HepG2 (cell line): ENCODE results near the gene ZNF747. TPM values are rescaled to one million over a fixed set of nuclear protein-coding genes. Genes with fewer than 3 reads are reported as not detected.

ENCODE experiments used
- AGO1 ChIP-seq: fragments of 200-400 bp; formaldehyde crosslinking; IDR thresholded peaks from 2 replicates; pipeline ENCODE4 v1.6.1; 2017; ENCODE audit warnings: mild to moderate bottlenecking, low read depth, low read length, moderate library complexity; ENCODE audit not compliant: poor library complexity, severe bottlenecking
- CREM ChIP-seq, 2 experiments: sonication (generic) in 1 of 2; formaldehyde crosslinking in 1 of 2; IDR thresholded peaks; 2 replicates each; pipeline versions ENCODE4 v1.4.0 to v1.6.1; 2016 to 2020; ENCODE audit warnings: antibody characterized with exemption in 1 of 2, mild to moderate bottlenecking in 1 of 2, missing genetic modification reagents in 1 of 2
- HOXA3 ChIP-seq: sonication (generic); formaldehyde crosslinking; IDR thresholded peaks from 2 replicates; pipeline ENCODE4 v1.5.0; 2020; ENCODE audit warnings: missing genetic modification reagents
- PHF20 ChIP-seq: sonication (generic); formaldehyde crosslinking; IDR thresholded peaks from 2 replicates; pipeline ENCODE4 v1.5.0; 2020; ENCODE audit warnings: mild to moderate bottlenecking, missing genetic modification reagents
- SIN3A ChIP-seq: IDR thresholded peaks from 2 replicates; pipeline ENCODE4 v1.6.1; 2011; ENCODE audit warnings: low read depth, mild to moderate bottlenecking, control low read depth, low read length, borderline replicate concordance
- SP5 ChIP-seq: IDR thresholded peaks from 2 replicates; pipeline ENCODE4 v1.6.1; 2016; ENCODE audit warnings: low read depth, borderline replicate concordance
- TAF15 ChIP-seq: fragments of 200-400 bp; formaldehyde crosslinking; IDR thresholded peaks from one replicate; pipeline ENCODE4 v1.6.1; 2018; ENCODE audit warnings: mild to moderate bottlenecking, low read depth, low read length; ENCODE audit not compliant: poor library complexity, severe bottlenecking
- ZNF367 ChIP-seq: sonication (generic); formaldehyde crosslinking; IDR thresholded peaks from 2 replicates; pipeline ENCODE4 v1.4.0; 2020; ENCODE audit warnings: missing genetic modification reagents, borderline replicate concordance
- ZNF510 ChIP-seq: sonication (generic); formaldehyde crosslinking; IDR thresholded peaks from 2 replicates; pipeline ENCODE4 v1.4.0; 2020; ENCODE audit warnings: low read depth, mild to moderate bottlenecking, missing genetic modification reagents
- polyA plus RNA-seq, 8 experiments: library from polyadenylated mRNA; depleted of rRNA in 3 of 8; stranded (reverse) in 7 of 8; unstranded in 1 of 8; fragments of >200 nt; fragmentation: Illumina TruSeq in 4 of 8; extraction: Trizol in 4 of 8; gene quantifications; 2 replicates each; pipeline versions ENCODE4 v1.2.1 to v1.2.3, GENCODE V29; 2011 to 2016; ENCODE audit warnings: low read depth in 4 of 8, missing spikeins in 1 of 8, mixed read lengths in 1 of 8; ENCODE audit not compliant: insufficient read depth in 1 of 8
- total RNA-seq, 5 experiments: library from RNA; depleted of rRNA; stranded (reverse); fragments of >200 nt; fragmentation: Illumina TruSeq; extraction: Trizol; gene quantifications; 2 replicates each; pipeline ENCODE4 v1.2.3, GENCODE V29; 2016; ENCODE audit warnings: low read depth in 1 of 5
- TF ChIP-seq, protein P1 (sequence below): sonication (generic); formaldehyde crosslinking; IDR thresholded peaks from 2 replicates; pipeline ENCODE4 v1.5.0; 2020; ENCODE audit warnings: mild to moderate bottlenecking, missing genetic modification reagents, moderate library complexity
- TF ChIP-seq, protein P2 (sequence below): sonication (generic); formaldehyde crosslinking; IDR thresholded peaks from 2 replicates; pipeline ENCODE4 v1.4.0; 2020; ENCODE audit warnings: missing genetic modification reagents; ENCODE audit errors: not compliant biosample characterization
- TF ChIP-seq, protein P3 (sequence below): sonication (generic); formaldehyde crosslinking; IDR thresholded peaks from 2 replicates; pipeline ENCODE4 v1.4.0; 2020; ENCODE audit warnings: missing genetic modification reagents
- TF ChIP-seq, protein P4 (sequence below): sonication (generic); formaldehyde crosslinking; IDR thresholded peaks from 2 replicates; pipeline ENCODE4 v1.8.0; 2022; ENCODE audit warnings: mild to moderate bottlenecking, missing genetic modification reagents; ENCODE audit not compliant: insufficient replicate concordance
- TF ChIP-seq, protein P5 (sequence below): sonication (generic); formaldehyde crosslinking; IDR thresholded peaks from 2 replicates; pipeline ENCODE4 v1.8.0; 2022; ENCODE audit warnings: mild to moderate bottlenecking, missing genetic modification reagents, moderate library complexity

Gene ZNF747
- total and polyA plus RNA-seq, 2 of the 13 experiments (the other 11 are each of a cell fraction or from before 2014, with no cell fraction given) = 7.2 to 10.2 TPM

DNA sequence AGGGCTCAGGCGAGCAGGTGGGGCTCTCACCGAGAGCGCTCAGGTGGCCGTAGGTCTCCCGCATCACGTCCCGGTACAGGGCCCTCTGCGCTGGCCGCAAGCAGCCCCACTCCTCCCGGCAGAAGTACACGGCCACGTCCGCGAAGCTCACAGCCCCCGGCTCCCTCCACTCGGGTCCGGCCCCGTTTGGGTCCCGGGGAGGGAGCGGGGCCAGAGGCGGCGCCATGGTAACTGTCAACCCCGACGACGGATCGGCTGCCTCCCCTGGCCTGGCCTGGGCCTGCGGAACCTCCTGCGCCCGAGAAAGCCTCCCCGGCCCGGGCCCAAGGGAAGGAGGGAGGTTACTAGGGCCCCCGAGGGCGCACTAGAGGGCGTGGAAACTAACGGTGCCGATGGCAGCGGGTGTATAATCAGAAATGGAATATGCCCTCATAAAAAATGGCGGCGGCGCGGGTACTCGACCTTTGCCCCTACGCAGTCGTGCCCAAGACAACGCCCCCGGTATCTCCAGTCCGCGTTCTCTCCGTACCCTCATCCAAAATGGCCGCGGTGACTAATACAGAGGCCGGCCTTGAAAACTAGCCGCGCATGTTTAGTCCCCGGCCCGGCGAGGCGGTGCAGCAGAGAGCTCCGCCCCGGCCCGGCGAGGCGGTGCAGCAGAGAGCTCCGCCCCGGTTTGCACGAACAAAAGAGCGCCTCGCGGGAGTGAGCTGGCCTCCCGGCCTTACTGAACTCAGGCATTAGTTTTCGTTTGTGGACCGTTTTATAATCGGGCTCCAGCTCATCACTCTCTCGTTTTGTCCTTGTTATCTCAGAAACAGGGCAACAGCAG lies 23.5 kb upstream of the ZNF747 start, which contains the start of gene ZNF764 (continued):
- TF ChIP-seq, protein P1, sequence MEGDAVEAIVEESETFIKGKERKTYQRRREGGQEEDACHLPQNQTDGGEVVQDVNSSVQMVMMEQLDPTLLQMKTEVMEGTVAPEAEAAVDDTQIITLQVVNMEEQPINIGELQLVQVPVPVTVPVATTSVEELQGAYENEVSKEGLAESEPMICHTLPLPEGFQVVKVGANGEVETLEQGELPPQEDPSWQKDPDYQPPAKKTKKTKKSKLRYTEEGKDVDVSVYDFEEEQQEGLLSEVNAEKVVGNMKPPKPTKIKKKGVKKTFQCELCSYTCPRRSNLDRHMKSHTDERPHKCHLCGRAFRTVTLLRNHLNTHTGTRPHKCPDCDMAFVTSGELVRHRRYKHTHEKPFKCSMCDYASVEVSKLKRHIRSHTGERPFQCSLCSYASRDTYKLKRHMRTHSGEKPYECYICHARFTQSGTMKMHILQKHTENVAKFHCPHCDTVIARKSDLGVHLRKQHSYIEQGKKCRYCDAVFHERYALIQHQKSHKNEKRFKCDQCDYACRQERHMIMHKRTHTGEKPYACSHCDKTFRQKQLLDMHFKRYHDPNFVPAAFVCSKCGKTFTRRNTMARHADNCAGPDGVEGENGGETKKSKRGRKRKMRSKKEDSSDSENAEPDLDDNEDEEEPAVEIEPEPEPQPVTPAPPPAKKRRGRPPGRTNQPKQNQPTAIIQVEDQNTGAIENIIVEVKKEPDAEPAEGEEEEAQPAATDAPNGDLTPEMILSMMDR = no peak; the same call in none of the 2 replicates
- TF ChIP-seq AGO1 (peak; percentile 44), CREM (IDR thresholded peaks at IDR 0.05) (peak; percentile 90), CREM (CRISPR knock-in tag; IDR thresholded peaks at IDR 0.05) (no peak), PHF20 (CRISPR knock-in tag) (peak; percentile 82), ZNF510 (CRISPR knock-in tag) (peak; percentile 67; the same call in 1 of the 2 replicates), ZNF367 (CRISPR knock-in tag) (no peak), SP5 (CRISPR knock-in tag) (peak; percentile 93), TAF15 (peak; percentile 51), HOXA3 (CRISPR knock-in tag) (peak; percentile 99), SIN3A (peak; percentile 83; the same call in 1 of the 2 replicates)
- TF ChIP-seq, protein P2, sequence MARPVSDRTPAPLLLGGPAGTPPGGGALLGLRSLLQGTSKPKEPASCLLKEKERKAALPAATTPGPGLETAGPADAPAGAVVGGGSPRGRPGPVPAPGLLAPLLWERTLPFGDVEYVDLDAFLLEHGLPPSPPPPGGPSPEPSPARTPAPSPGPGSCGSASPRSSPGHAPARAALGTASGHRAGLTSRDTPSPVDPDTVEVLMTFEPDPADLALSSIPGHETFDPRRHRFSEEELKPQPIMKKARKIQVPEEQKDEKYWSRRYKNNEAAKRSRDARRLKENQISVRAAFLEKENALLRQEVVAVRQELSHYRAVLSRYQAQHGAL (CRISPR knock-in tag) = peak; percentile 30
- TF ChIP-seq, protein P3, sequence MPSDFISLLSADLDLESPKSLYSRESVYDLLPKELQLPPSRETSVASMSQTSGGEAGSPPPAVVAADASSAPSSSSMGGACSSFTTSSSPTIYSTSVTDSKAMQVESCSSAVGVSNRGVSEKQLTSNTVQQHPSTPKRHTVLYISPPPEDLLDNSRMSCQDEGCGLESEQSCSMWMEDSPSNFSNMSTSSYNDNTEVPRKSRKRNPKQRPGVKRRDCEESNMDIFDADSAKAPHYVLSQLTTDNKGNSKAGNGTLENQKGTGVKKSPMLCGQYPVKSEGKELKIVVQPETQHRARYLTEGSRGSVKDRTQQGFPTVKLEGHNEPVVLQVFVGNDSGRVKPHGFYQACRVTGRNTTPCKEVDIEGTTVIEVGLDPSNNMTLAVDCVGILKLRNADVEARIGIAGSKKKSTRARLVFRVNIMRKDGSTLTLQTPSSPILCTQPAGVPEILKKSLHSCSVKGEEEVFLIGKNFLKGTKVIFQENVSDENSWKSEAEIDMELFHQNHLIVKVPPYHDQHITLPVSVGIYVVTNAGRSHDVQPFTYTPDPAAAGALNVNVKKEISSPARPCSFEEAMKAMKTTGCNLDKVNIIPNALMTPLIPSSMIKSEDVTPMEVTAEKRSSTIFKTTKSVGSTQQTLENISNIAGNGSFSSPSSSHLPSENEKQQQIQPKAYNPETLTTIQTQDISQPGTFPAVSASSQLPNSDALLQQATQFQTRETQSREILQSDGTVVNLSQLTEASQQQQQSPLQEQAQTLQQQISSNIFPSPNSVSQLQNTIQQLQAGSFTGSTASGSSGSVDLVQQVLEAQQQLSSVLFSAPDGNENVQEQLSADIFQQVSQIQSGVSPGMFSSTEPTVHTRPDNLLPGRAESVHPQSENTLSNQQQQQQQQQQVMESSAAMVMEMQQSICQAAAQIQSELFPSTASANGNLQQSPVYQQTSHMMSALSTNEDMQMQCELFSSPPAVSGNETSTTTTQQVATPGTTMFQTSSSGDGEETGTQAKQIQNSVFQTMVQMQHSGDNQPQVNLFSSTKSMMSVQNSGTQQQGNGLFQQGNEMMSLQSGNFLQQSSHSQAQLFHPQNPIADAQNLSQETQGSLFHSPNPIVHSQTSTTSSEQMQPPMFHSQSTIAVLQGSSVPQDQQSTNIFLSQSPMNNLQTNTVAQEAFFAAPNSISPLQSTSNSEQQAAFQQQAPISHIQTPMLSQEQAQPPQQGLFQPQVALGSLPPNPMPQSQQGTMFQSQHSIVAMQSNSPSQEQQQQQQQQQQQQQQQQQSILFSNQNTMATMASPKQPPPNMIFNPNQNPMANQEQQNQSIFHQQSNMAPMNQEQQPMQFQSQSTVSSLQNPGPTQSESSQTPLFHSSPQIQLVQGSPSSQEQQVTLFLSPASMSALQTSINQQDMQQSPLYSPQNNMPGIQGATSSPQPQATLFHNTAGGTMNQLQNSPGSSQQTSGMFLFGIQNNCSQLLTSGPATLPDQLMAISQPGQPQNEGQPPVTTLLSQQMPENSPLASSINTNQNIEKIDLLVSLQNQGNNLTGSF (CRISPR knock-in tag) = no peak; the same call in 1 of the 2 replicates
- TF ChIP-seq, protein P4, sequence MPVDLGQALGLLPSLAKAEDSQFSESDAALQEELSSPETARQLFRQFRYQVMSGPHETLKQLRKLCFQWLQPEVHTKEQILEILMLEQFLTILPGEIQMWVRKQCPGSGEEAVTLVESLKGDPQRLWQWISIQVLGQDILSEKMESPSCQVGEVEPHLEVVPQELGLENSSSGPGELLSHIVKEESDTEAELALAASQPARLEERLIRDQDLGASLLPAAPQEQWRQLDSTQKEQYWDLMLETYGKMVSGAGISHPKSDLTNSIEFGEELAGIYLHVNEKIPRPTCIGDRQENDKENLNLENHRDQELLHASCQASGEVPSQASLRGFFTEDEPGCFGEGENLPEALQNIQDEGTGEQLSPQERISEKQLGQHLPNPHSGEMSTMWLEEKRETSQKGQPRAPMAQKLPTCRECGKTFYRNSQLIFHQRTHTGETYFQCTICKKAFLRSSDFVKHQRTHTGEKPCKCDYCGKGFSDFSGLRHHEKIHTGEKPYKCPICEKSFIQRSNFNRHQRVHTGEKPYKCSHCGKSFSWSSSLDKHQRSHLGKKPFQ (CRISPR knock-in tag) = peak; percentile 79
- TF ChIP-seq, protein P5, sequence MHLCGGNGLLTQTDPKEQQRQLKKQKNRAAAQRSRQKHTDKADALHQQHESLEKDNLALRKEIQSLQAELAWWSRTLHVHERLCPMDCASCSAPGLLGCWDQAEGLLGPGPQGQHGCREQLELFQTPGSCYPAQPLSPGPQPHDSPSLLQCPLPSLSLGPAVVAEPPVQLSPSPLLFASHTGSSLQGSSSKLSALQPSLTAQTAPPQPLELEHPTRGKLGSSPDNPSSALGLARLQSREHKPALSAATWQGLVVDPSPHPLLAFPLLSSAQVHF (CRISPR knock-in tag) = peak; percentile 65; the same call in 1 of the 2 replicates
